Measurements from ENCODE around the gene LINC01488. TPM values are rescaled to one million over a fixed set of nuclear protein-coding genes. Genes with fewer than 3 reads are reported as not detected.

LINC01488 gene
- total RNA-seq, 2 experiments from 2014 or later = not detected

DNA sequence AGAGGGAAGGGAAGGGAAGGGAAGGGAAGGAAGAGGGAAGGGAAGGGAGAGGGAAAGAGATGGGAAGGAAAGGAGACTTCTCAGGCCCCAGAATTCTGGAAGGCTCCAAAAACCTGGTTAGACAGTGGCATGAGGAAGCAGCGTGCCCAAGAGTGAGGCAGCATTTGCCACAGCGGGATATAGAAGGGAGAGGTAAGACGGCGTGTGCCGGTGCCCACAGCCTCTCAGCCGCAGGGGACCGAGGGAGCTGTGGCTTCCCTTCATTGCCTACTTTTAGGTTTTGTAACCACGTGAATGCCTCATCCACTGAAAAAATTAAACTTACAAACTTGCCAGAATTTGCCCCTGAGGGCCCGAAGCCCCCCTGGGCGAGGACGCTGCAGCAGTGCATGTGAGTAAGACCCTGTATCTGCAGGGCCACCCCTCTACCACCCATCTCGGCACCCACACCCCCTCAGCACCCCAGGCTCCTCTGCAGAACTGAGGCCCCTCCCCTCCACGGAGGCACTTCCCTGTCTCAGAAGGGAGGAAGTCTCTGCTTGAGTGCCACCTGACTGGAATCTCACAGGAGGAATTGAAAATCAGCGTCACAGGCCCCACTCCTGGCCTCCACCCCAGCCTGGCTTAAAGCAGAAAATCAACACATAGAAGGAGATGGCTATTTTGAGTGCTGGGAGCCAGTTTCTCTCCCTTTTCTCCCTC lies 58.1 kb downstream of the LINC01488 start:
- Histone ChIP-seq H3K4me3 (ENCODE audit: low read length) (no peak overlapping the region), H3K27me3 (ENCODE audit: control insufficient read depth in 1 of 2, insufficient read depth in 2 of 2, low read length in 2 of 2) (peaks cover 0 to 3% of the 10 kb centered on the region in 2 experiments), H3K9me3 (ENCODE audit: control insufficient read depth in 1 of 2, insufficient read depth in 1 of 2, low read length in 2 of 2) (peaks cover 0 to 3% of the 10 kb centered on the region in 2 experiments), H3K36me3 (ENCODE audit: insufficient read depth, low read length) (no peaks in the 10 kb centered on the region), H3K27ac (ENCODE audit: low read depth in 1 of 2, low read length in 2 of 2) (no peak overlapping the region), H3K4me1 (ENCODE audit: insufficient read depth, low read length) (peaks cover 7% of the 10 kb centered on the region)
- no peaks in the 10 kb centered on the region for H3K4me1 Mint-ChIP-seq (ENCODE audit: low read depth)
- CTCF ChIA-PET = no interaction called here
- ATAC-seq (ENCODE audit: poor library complexity) (no peak), DNase-seq (peak in 2 of 14 experiments; percentile 43 to 44)
- TF ChIP-seq, protein P1, sequence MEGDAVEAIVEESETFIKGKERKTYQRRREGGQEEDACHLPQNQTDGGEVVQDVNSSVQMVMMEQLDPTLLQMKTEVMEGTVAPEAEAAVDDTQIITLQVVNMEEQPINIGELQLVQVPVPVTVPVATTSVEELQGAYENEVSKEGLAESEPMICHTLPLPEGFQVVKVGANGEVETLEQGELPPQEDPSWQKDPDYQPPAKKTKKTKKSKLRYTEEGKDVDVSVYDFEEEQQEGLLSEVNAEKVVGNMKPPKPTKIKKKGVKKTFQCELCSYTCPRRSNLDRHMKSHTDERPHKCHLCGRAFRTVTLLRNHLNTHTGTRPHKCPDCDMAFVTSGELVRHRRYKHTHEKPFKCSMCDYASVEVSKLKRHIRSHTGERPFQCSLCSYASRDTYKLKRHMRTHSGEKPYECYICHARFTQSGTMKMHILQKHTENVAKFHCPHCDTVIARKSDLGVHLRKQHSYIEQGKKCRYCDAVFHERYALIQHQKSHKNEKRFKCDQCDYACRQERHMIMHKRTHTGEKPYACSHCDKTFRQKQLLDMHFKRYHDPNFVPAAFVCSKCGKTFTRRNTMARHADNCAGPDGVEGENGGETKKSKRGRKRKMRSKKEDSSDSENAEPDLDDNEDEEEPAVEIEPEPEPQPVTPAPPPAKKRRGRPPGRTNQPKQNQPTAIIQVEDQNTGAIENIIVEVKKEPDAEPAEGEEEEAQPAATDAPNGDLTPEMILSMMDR (IDR thresholded peaks at IDR 0.05) = no peak
- H3K27me3 Mint-ChIP-seq = peaks cover 14% of the 10 kb centered on the region
- intact Hi-C loops (cut with DNase I, micrococcal nuclease) = no loop called here
- H3K4me3 Mint-ChIP-seq = no peak overlapping the region
- no peak overlapping the region for H3K27ac Mint-ChIP-seq
- POLR2A ChIA-PET = no interaction called here
- no peaks in the 10 kb centered on the region for H3K36me3 Mint-ChIP-seq (ENCODE audit: low read depth)
- H3K9me3 Mint-ChIP-seq = no peaks in the 10 kb centered on the region

DNA sequence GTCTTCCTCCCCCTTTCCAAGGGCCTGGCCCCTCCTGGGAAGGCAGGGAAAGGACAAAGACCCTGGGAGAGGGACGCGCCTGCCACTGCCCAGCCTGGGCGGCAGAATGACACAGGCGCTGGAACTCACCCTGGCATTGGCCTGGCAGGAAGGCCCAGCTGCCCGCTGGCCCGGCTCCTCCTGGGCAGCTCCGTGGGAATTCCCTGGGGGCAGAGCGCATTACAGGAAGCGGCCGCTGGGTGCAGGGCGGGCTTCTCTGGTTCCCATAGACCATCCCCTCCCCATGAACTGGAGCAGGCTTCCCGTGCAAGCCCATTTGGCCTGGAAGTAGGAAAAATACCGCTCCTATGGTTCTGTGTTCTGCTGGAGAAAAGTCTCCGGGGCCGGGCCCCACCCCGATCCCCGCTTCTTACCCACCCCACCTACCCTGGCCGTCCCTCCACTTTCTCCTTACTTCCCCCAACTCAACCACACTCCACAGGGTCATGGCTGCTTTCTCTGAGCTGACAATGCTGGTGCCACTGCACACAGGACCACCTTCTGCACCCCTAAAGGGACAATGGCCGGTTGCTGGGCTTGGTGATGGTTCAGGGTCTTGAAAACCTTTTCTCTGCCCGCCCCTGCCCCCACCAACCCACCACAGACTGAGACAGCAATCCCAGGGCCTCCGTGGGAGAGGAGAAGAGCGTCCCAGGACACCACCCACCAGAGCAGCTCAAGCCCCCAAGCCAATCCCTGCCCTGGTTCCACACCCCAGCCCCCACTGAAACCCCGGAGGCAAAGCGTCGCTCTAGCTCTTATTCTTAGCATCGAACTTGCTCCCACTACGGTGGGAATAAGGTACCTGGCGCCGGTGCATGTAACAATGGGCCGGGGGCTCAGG lies 58.9 kb downstream of the LINC01488 start:
- H3K36me3 Mint-ChIP-seq (ENCODE audit: low read depth) = no peaks in the 10 kb centered on the region
- Histone ChIP-seq H3K9me3 (ENCODE audit: control insufficient read depth in 1 of 2, insufficient read depth in 1 of 2, low read length in 2 of 2) (peaks cover 0 to 5% of the 10 kb centered on the region in 2 experiments), H3K36me3 (ENCODE audit: insufficient read depth, low read length) (no peaks in the 10 kb centered on the region), H3K4me3 (ENCODE audit: low read length) (no peak overlapping the region), H3K27me3 (ENCODE audit: control insufficient read depth in 1 of 2, insufficient read depth in 2 of 2, low read length in 2 of 2) (peaks cover 0 to 5% of the 10 kb centered on the region in 2 experiments), H3K4me1 (ENCODE audit: insufficient read depth, low read length) (peaks cover 7% of the 10 kb centered on the region), H3K27ac (ENCODE audit: low read depth in 1 of 2, low read length in 2 of 2) (no peak overlapping the region)
- H3K9me3 Mint-ChIP-seq = no peaks in the 10 kb centered on the region
- intact Hi-C loops (cut with DNase I, micrococcal nuclease) = no loop called here
- H3K27ac Mint-ChIP-seq = no peak overlapping the region
- peaks cover 15% of the 10 kb centered on the region for H3K27me3 Mint-ChIP-seq
- no peak overlapping the region for H3K4me3 Mint-ChIP-seq
- CTCF ChIA-PET = no interaction called here
- TF ChIP-seq, protein P1 (IDR thresholded peaks at IDR 0.05) = no peak
- DNase-seq (peak in 1 of 14 experiments; percentile 4), ATAC-seq (ENCODE audit: poor library complexity) (no peak)
- POLR2A ChIA-PET = no interaction called here
- H3K4me1 Mint-ChIP-seq (ENCODE audit: low read depth) = no peaks in the 10 kb centered on the region

DNA sequence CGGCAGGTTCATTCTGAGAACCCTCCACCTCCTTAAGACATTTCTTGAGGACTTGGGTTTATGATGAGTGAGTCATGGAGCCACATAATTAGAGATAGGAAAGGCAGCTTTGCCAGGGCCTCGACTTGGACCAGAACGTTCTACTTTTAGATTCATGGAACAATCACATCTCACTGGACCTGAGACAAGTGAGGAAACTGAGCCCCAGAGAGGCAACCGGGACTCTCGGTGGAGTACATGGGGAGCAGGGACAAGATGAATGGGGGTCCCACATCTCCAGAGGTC lies 59.5 kb downstream of the LINC01488 start:
- H3K9me3 Mint-ChIP-seq = no peaks in the 10 kb centered on the region
- POLR2A ChIA-PET = no interaction called here
- H3K27me3 Mint-ChIP-seq = peaks cover 15% of the 10 kb centered on the region
- no peak overlapping the region for H3K4me3 Mint-ChIP-seq
- H3K4me3 ChIP-seq (ENCODE audit: low read length) = no peak overlapping the region
- peaks cover 7% of the 10 kb centered on the region for H3K4me1 ChIP-seq (ENCODE audit: insufficient read depth, low read length)
- CTCF ChIA-PET = no interaction called here
- TF ChIP-seq, protein P1 (IDR thresholded peaks at IDR 0.05) = no peak
- H3K27ac ChIP-seq (ENCODE audit: low read depth in 1 of 2, low read length in 2 of 2) = no peak overlapping the region
- H3K36me3 Mint-ChIP-seq (ENCODE audit: low read depth) = no peaks in the 10 kb centered on the region
- peaks cover 0 to 6% of the 10 kb centered on the region in 2 experiments for H3K9me3 ChIP-seq (ENCODE audit: control insufficient read depth in 1 of 2, insufficient read depth in 1 of 2, low read length in 2 of 2)
- no peaks in the 10 kb centered on the region for H3K4me1 Mint-ChIP-seq (ENCODE audit: low read depth)
- H3K27me3 ChIP-seq (ENCODE audit: control insufficient read depth in 1 of 2, insufficient read depth in 2 of 2, low read length in 2 of 2) = peaks cover 0 to 5% of the 10 kb centered on the region in 2 experiments
- no peak overlapping the region for H3K27ac Mint-ChIP-seq
- DNase-seq (peak in 1 of 14 experiments; percentile 2), ATAC-seq (ENCODE audit: poor library complexity) (no peak)
- intact Hi-C loops (cut with DNase I, micrococcal nuclease) = no loop called here
- H3K36me3 ChIP-seq (ENCODE audit: insufficient read depth, low read length) = no peaks in the 10 kb centered on the region

All from CD4-positive, alpha-beta T cell (primary cell).